HG02678 (cell line): ENCODE data around the gene SERPINB13.
"Not testable (repeated sequence)": the region's sequence is repeated elsewhere in the genome, so short reads cannot be mapped to it uniquely, and the experiment has no call there.

Source experiments
- ATAC-seq: cut with Tn5 transposase; IDR thresholded peaks from one replicate; pipeline ENCODE4 v1.9.1; 2021; ENCODE audit warnings: mild to moderate bottlenecking, moderate library complexity; ENCODE audit not compliant: unreplicated experiment

The SERPINB13 gene

GRCh38 chr18:63644694-63645093 is 57.6 kb downstream of the SERPINB13 start:
- ATAC-seq, result not testable (repeated sequence)

- ATAC-seq, result no peak
These were observed 59.8 kb downstream of the SERPINB13 start for GRCh38 chr18:63646936-63647335.

- ATAC-seq, result no peak
These were observed 61.1 kb downstream of the SERPINB13 start for GRCh38 chr18:63648241-63648640.
